Epithelial cell of alveolus of lung (primary cell): Measurements from ENCODE around the gene ADRA1B. TPM values are rescaled to one million over a fixed set of nuclear protein-coding genes. Genes with fewer than 3 reads are reported as not detected.

Source experiments
- total RNA-seq: library from RNA; depleted of rRNA; stranded (reverse); fragments of >200 nt; gene quantifications from 2 replicates; pipeline ENCODE4 v1.2.1, GENCODE V29; 2015

Gene ADRA1B
- 1.1 and 2.2 TPM in 2 replicates for total RNA-seq

GRCh38 chr5:159915904-159916840 is at the start of gene ADRA1B:
Gene ADRA1B, plus strand, starts transcription at chr5:159916482. Its CDS starts 424 bp downstream, at chr5:159916906.

DNA sequence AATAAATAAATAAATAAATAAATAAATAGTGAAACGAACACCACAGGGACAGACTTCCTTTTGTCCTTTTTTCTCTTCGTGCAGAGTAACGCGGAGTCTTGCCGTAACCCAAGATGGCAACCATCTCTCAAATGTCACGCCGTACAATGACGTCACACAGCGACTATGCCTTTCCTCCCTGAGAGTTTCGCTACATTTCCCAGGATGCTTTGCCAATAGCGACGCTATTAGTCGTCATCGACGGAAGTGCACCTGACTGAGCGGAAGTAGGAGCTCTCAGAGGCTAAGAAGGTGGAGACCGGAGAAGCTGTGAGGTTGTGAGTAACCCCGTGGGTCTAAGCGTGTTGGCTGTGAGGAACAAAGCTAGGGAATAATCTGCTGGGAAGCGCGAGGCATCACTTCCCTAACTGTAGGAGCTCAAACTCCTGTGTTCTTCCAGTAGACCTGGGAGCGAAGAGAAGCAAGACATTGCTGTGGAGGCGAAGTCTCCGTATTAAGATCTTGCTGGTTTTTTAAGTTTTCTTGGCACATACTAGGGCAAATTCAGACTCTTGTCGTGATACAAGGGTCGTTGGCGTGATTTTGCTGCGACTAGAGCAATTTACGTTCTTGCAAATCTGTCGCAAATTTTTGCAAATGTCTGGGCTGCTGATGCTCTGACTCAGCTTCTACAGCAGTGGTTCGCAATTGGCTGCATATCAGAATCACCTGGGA is 92.8 kb downstream of the ADRA1B start, which contains the start of gene TTC1:
TTC1 (plus strand) TSS at position 263 of the 714 bp plus-strand sequence. CDS start 1,390 bp downstream, outside the sequence.

Other genes starting within 250 kb of the ADRA1B start
- gene TTC1, start 92.7 kb downstream of the ADRA1B start, total RNA-seq, result 38.9 and 60.0 TPM in 2 replicates
- gene PWWP2A, start 203.0 kb downstream of the ADRA1B start, total RNA-seq, result 17.2 and 25.2 TPM in 2 replicates